Activated T-cell treated with anti-CD3 and anti-CD28 coated beads, Interleukin-2, amount 50 U/mL, for 4 hours (primary cell): Measurements from ENCODE around the gene CEP85. TPM values are rescaled to one million over a fixed set of nuclear protein-coding genes. Genes with fewer than 3 reads are reported as not detected.
"Not testable (repeated sequence)": the region's sequence is repeated elsewhere in the genome, so short reads cannot be mapped to it uniquely, and the experiment has no call there.

Experiments
- ATAC-seq, 2 donors: fragments of 200-7000 bp; cut with Tn5 transposase; one replicate each; pipeline ENCODE4 v1.10.0; 2021
- DNase-seq: peaks from one replicate; pipeline ENCODE4 v3.0.0-alpha.2; 2020
- H3K27me3 Mint-ChIP-seq: one replicate; pipeline ENCODE4 v1.8.0; 2021; ENCODE audit warnings: low read depth, mixed read lengths
- H3K36me3 Mint-ChIP-seq: one replicate; pipeline ENCODE4 v1.8.0; 2022; ENCODE audit warnings: mixed read lengths; ENCODE audit not compliant: insufficient read depth
- H3K4me1 Mint-ChIP-seq: one replicate; pipeline ENCODE4 v1.8.0; 2021; ENCODE audit warnings: low read depth, mixed read lengths
- H3K4me3 Mint-ChIP-seq: one replicate; pipeline ENCODE4 v1.8.0; 2021; ENCODE audit warnings: mild to moderate bottlenecking, moderate library complexity, mixed read lengths
- H3K9me3 Mint-ChIP-seq: one replicate; pipeline ENCODE4 v1.8.0; 2021; ENCODE audit warnings: mixed read lengths
- total RNA-seq, 3 donors: library from RNA; stranded (reverse); gene quantifications; one replicate each; pipeline ENCODE4 v1.2.1, GENCODE V29; 2021

Gene CEP85
- total RNA-seq, 3 donors from 2014 or later, result 25.5 to 28.7 (median 25.7) TPM

- no peaks in the 10 kb centered on the region for H3K9me3 Mint-ChIP-seq
- no peak overlapping the region for H3K4me3 Mint-ChIP-seq
- H3K27me3 Mint-ChIP-seq, result no peaks in the 10 kb centered on the region
- H3K36me3 Mint-ChIP-seq, result no peaks in the 10 kb centered on the region
- ATAC-seq, result no peak
- no peak for DNase-seq
- no peaks in the 10 kb centered on the region for H3K4me1 Mint-ChIP-seq
Measured at GRCh38 chr1:26210147-26210870, 23.7 kb upstream of the CEP85 start.

- Mint-ChIP-seq H3K27me3 (no peaks in the 10 kb centered on the region), H3K4me3 (no peak overlapping the region), H3K36me3 (no peaks in the 10 kb centered on the region), H3K9me3 (no peaks in the 10 kb centered on the region), H3K4me1 (no peaks in the 10 kb centered on the region)
- ATAC-seq (no peak), DNase-seq (no peak)
Measured at GRCh38 chr1:26212726-26213125, 21.3 kb upstream of the CEP85 start.

GRCh38 chr1:26213335-26213905, 20.6 kb upstream of the CEP85 start:
- no peak overlapping the region for H3K4me3 Mint-ChIP-seq
- no peaks in the 10 kb centered on the region for H3K4me1 Mint-ChIP-seq
- no peaks in the 10 kb centered on the region for H3K9me3 Mint-ChIP-seq
- ATAC-seq (no peak), DNase-seq (no peak)
- no peaks in the 10 kb centered on the region for H3K36me3 Mint-ChIP-seq
- no peaks in the 10 kb centered on the region for H3K27me3 Mint-ChIP-seq

GRCh38 chr1:26215246-26215645, 18.8 kb upstream of the CEP85 start:
- Mint-ChIP-seq H3K9me3 (no peaks in the 10 kb centered on the region), H3K4me3 (no peak overlapping the region), H3K36me3 (no peaks in the 10 kb centered on the region), H3K27me3 (no peaks in the 10 kb centered on the region), H3K4me1 (no peaks in the 10 kb centered on the region)
- DNase-seq, result no peak
- ATAC-seq, result no peak

GRCh38 chr1:26218906-26219494, 15.0 kb upstream of the CEP85 start:
- H3K36me3 Mint-ChIP-seq, result no peaks in the 10 kb centered on the region
- H3K4me1 Mint-ChIP-seq, result no peaks in the 10 kb centered on the region
- ATAC-seq (no peak), DNase-seq (no peak)
- peaks cover under 1% of the 10 kb centered on the region for H3K27me3 Mint-ChIP-seq
- no peaks in the 10 kb centered on the region for H3K9me3 Mint-ChIP-seq
- H3K4me3 Mint-ChIP-seq, result no peak overlapping the region

- DNase-seq (no peak), ATAC-seq (no peak)
- H3K4me3 Mint-ChIP-seq, result no peak overlapping the region
- H3K27me3 Mint-ChIP-seq, result peaks cover 7% of the 10 kb centered on the region
- no peaks in the 10 kb centered on the region for H3K4me1 Mint-ChIP-seq
- H3K9me3 Mint-ChIP-seq, result no peaks in the 10 kb centered on the region
- H3K36me3 Mint-ChIP-seq, result no peaks in the 10 kb centered on the region
Measured at GRCh38 chr1:26220199-26220912, 13.6 kb upstream of the CEP85 start.

- ATAC-seq, result no peak
- no peak for DNase-seq
Measured at GRCh38 chr1:26221094-26221493, 12.9 kb upstream of the CEP85 start.

GRCh38 chr1:26224606-26225005, 9.4 kb upstream of the CEP85 start:
- ATAC-seq (no peak), DNase-seq (no peak)
- H3K4me1 Mint-ChIP-seq, result peaks cover 6% of the 10 kb centered on the region
- no peaks in the 10 kb centered on the region for H3K36me3 Mint-ChIP-seq
- H3K4me3 Mint-ChIP-seq, result peak overlapping the region; percentile 49
- peaks cover 19% of the 10 kb centered on the region for H3K27me3 Mint-ChIP-seq
- H3K9me3 Mint-ChIP-seq, result no peaks in the 10 kb centered on the region

More at GRCh38 chr1:26221094-26221493, 12.9 kb upstream of the CEP85 start:
- H3K4me1 Mint-ChIP-seq, result peaks cover 4% of the 10 kb centered on the region
- no peaks in the 10 kb centered on the region for H3K9me3 Mint-ChIP-seq
- no peaks in the 10 kb centered on the region for H3K36me3 Mint-ChIP-seq
- H3K27me3 Mint-ChIP-seq, result peaks cover 15% of the 10 kb centered on the region
- H3K4me3 Mint-ChIP-seq, result no peak overlapping the region

GRCh38 chr1:26225033-26225831, 8.8 kb upstream of the CEP85 start:
- peak; percentile 87 to 88 for ATAC-seq
- Mint-ChIP-seq H3K9me3 (no peaks in the 10 kb centered on the region), H3K36me3 (no peaks in the 10 kb centered on the region), H3K27me3 (peaks cover 19% of the 10 kb centered on the region), H3K4me1 (peaks cover 6% of the 10 kb centered on the region), H3K4me3 (peak overlapping the region; percentile 49)
- DNase-seq, result peak; percentile 19

GRCh38 chr1:26230682-26231081, 3.3 kb upstream of the CEP85 start:
- not testable (repeated sequence) for DNase-seq, H3K27me3 Mint-ChIP-seq, H3K4me3 Mint-ChIP-seq, ATAC-seq, H3K36me3 Mint-ChIP-seq, H3K9me3 Mint-ChIP-seq
- H3K4me1 Mint-ChIP-seq, result peaks cover 17% of the 10 kb centered on the region

- ATAC-seq (no peak), DNase-seq (no peak)
- H3K27me3 Mint-ChIP-seq, result no peaks in the 10 kb centered on the region
- peaks cover 32% of the 10 kb centered on the region for H3K4me1 Mint-ChIP-seq
- peak overlapping the region; percentile 98 for H3K4me3 Mint-ChIP-seq
- H3K9me3 Mint-ChIP-seq, result no peaks in the 10 kb centered on the region
- peaks cover 4% of the 10 kb centered on the region for H3K36me3 Mint-ChIP-seq
Measured at GRCh38 chr1:26234644-26235370, 807 bp downstream of the CEP85 start.

GRCh38 chr1:26237230-26237966, 3.4 kb downstream of the CEP85 start:
- H3K36me3 Mint-ChIP-seq, result peaks cover 4% of the 10 kb centered on the region
- DNase-seq (no peak), ATAC-seq (no peak)
- H3K4me3 Mint-ChIP-seq, result peak overlapping the region; percentile 34
- no peaks in the 10 kb centered on the region for H3K9me3 Mint-ChIP-seq
- peaks cover 32% of the 10 kb centered on the region for H3K4me1 Mint-ChIP-seq
- no peaks in the 10 kb centered on the region for H3K27me3 Mint-ChIP-seq

- no peaks in the 10 kb centered on the region for H3K27me3 Mint-ChIP-seq
- H3K4me1 Mint-ChIP-seq, result peaks cover 27% of the 10 kb centered on the region
- peaks cover 17% of the 10 kb centered on the region for H3K36me3 Mint-ChIP-seq
- no peak for ATAC-seq
- DNase-seq, result no peak
- no peaks in the 10 kb centered on the region for H3K9me3 Mint-ChIP-seq
- no peak overlapping the region for H3K4me3 Mint-ChIP-seq
Measured at GRCh38 chr1:26239936-26240335, 5.9 kb downstream of the CEP85 start.
